KMS-11 (cell line): ENCODE results near the gene DYRK1A.

Source experiments
- H2AFZ ChIP-seq: fragments of 200-600 bp; sonication (generic); 2 replicates; pipeline ENCODE4 v1.6.1; 2016; ENCODE audit warnings: antibody characterized with exemption, mixed run types, low read depth
- H3K27ac ChIP-seq: fragments of 200-600 bp; sonication (generic); 2 replicates; pipeline ENCODE4 v1.6.1; 2016; ENCODE audit warnings: mild to moderate bottlenecking, mixed run types
- H3K27me3 ChIP-seq: fragments of 200-600 bp; sonication (generic); 2 replicates; pipeline ENCODE4 v1.6.1; 2017; ENCODE audit warnings: mild to moderate bottlenecking, low read depth, mixed run types, moderate library complexity; ENCODE audit not compliant: insufficient read depth
- H3K36me3 ChIP-seq: fragments of 200-600 bp; sonication (generic); 2 replicates; pipeline ENCODE4 v1.6.1; 2017; ENCODE audit warnings: mild to moderate bottlenecking, mixed run types; ENCODE audit not compliant: insufficient read depth
- H3K4me1 ChIP-seq: fragments of 200-600 bp; sonication (generic); 2 replicates; pipeline ENCODE4 v1.6.1; 2016; ENCODE audit warnings: mild to moderate bottlenecking, low read depth, mixed run types; ENCODE audit not compliant: poor library complexity, severe bottlenecking
- H3K4me2 ChIP-seq: fragments of 200-600 bp; sonication (generic); 2 replicates; pipeline ENCODE4 v1.7.0; 2016; ENCODE audit warnings: mild to moderate bottlenecking, mixed run types
- H3K4me3 ChIP-seq: fragments of 200-600 bp; sonication (generic); IDR thresholded peaks from 2 replicates; pipeline ENCODE4 v1.6.1; 2017; ENCODE audit warnings: low read depth, low read length, mixed read lengths; ENCODE audit not compliant: insufficient read depth
- H3K79me2 ChIP-seq: fragments of 200-600 bp; sonication (generic); 2 replicates; pipeline ENCODE4 v1.6.1; 2016; ENCODE audit warnings: low read depth, mixed run types; ENCODE audit not compliant: insufficient read depth
- H3K9ac ChIP-seq: fragments of 200-600 bp; sonication (generic); 2 replicates; pipeline ENCODE4 v1.6.1; 2016; ENCODE audit warnings: mild to moderate bottlenecking, mixed run types
- H4K20me1 ChIP-seq: fragments of 200-600 bp; sonication (generic); 2 replicates; pipeline ENCODE4 v1.6.1; 2016; ENCODE audit warnings: mild to moderate bottlenecking, mixed run types; ENCODE audit not compliant: insufficient read depth
- CTCF ChIP-seq: fragments of 200-600 bp; sonication (generic); conservative IDR thresholded peaks from 2 replicates; pipeline ENCODE4 v1.6.1; 2017; ENCODE audit warnings: low read depth, mild to moderate bottlenecking, antibody characterized with exemption, low read length, moderate library complexity, mixed read lengths

Gene DYRK1A

GRCh38 chr21:37402251-37402867, 35.8 kb downstream of the DYRK1A start:
- no peak for TF ChIP-seq CTCF
- peaks cover 41% of the 10 kb centered on the region for H3K4me1 ChIP-seq
- no peaks in the 10 kb centered on the region for H3K27me3 ChIP-seq
- H3K4me2 ChIP-seq, result no peak overlapping the region
- H2AFZ ChIP-seq, result no peak overlapping the region
- no peak overlapping the region for H3K4me3 ChIP-seq
- H3K27ac ChIP-seq, result no peak overlapping the region
- no peak overlapping the region for H3K9ac ChIP-seq
- H4K20me1 ChIP-seq, result peaks cover 23% of the 10 kb centered on the region
- peaks cover 97% of the 10 kb centered on the region for H3K79me2 ChIP-seq
- H3K36me3 ChIP-seq, result no peaks in the 10 kb centered on the region

- peaks cover 59% of the 10 kb centered on the region for H3K4me1 ChIP-seq
- H3K4me3 ChIP-seq, result no peak overlapping the region
- TF ChIP-seq CTCF, result no peak
- no peaks in the 10 kb centered on the region for H3K36me3 ChIP-seq
- peaks cover 98% of the 10 kb centered on the region for H3K79me2 ChIP-seq
- H3K27ac ChIP-seq, result no peak overlapping the region
- peak overlapping the region; percentile 41; the same call in 1 of the 2 replicates for H3K4me2 ChIP-seq
- no peaks in the 10 kb centered on the region for H3K27me3 ChIP-seq
- H4K20me1 ChIP-seq, result peaks cover 41% of the 10 kb centered on the region
- no peak overlapping the region for H2AFZ ChIP-seq
- H3K9ac ChIP-seq, result no peak overlapping the region
Observed at GRCh38 chr21:37405629-37406028, 39.1 kb downstream of the DYRK1A start.

- Histone ChIP-seq H3K27me3 (no peaks in the 10 kb centered on the region), H4K20me1 (peaks cover 48% of the 10 kb centered on the region), H3K4me1 (peaks cover 59% of the 10 kb centered on the region), H2AFZ (no peak overlapping the region), H3K79me2 (peaks cover 98% of the 10 kb centered on the region), H3K4me2 (peak overlapping the region; percentile 64), H3K27ac (peak overlapping the region; percentile 80), H3K4me3 (no peak overlapping the region), H3K36me3 (no peaks in the 10 kb centered on the region), H3K9ac (peak overlapping the region; percentile 29; the same call in 1 of the 2 replicates)
- TF ChIP-seq CTCF, result no peak
Observed at GRCh38 chr21:37407719-37408420, 41.3 kb downstream of the DYRK1A start.

GRCh38 chr21:37408464-37409193, 42.1 kb downstream of the DYRK1A start:
- peaks cover 55% of the 10 kb centered on the region for H3K4me1 ChIP-seq
- TF ChIP-seq CTCF, result no peak
- no peaks in the 10 kb centered on the region for H3K27me3 ChIP-seq
- peak overlapping the region; percentile 29; the same call in 1 of the 2 replicates for H3K9ac ChIP-seq
- no peak overlapping the region for H2AFZ ChIP-seq
- H3K4me3 ChIP-seq, result no peak overlapping the region
- peak overlapping the region; percentile 80 for H3K27ac ChIP-seq
- H3K36me3 ChIP-seq, result no peaks in the 10 kb centered on the region
- H3K79me2 ChIP-seq, result peaks cover 96% of the 10 kb centered on the region
- H3K4me2 ChIP-seq, result peak overlapping the region; percentile 64
- peaks cover 52% of the 10 kb centered on the region for H4K20me1 ChIP-seq
